Smooth muscle cell (in vitro differentiated cells): Measurements from ENCODE around the gene CXCR6. TPM values are rescaled to one million over a fixed set of nuclear protein-coding genes. Genes with fewer than 3 reads are reported as not detected.

Experiments used
- DNase-seq: peaks from one replicate; lab custom pipeline; 2025; ENCODE audit not compliant: unreplicated experiment; lab: John Stamatoyannopoulos, UW
- H2AFZ ChIP-seq: fragments of 200-600 bp; sonication (generic); 2 replicates; pipeline ENCODE4 v1.6.0; 2016; ENCODE audit warnings: antibody characterized with exemption, low read depth, mild to moderate bottlenecking
- H3F3A ChIP-seq: fragments of 200-600 bp; sonication (generic); 2 replicates; pipeline ENCODE4 v1.6.0; 2017; ENCODE audit warnings: antibody characterized with exemption, low read depth
- H3K27ac ChIP-seq: fragments of 200-600 bp; sonication (generic); 2 replicates; pipeline ENCODE4 v1.5.1; 2016; ENCODE audit warnings: low read depth, mild to moderate bottlenecking
- H3K27me3 ChIP-seq: fragments of 200-600 bp; sonication (generic); 2 replicates; pipeline ENCODE4 v1.6.1; 2016; ENCODE audit warnings: low read depth, mild to moderate bottlenecking
- H3K36me3 ChIP-seq: fragments of 200-600 bp; sonication (generic); 2 replicates; pipeline ENCODE4 v1.5.1; 2016; ENCODE audit warnings: low read depth
- H3K4me1 ChIP-seq: fragments of 200-600 bp; sonication (generic); 2 replicates; pipeline ENCODE4 v1.5.1; 2016; ENCODE audit warnings: low read depth
- H3K4me2 ChIP-seq: fragments of 200-600 bp; sonication (generic); 2 replicates; pipeline ENCODE4 v1.6.0; 2016; ENCODE audit warnings: mild to moderate bottlenecking
- H3K4me3 ChIP-seq: fragments of 200-600 bp; sonication (generic); 2 replicates; pipeline ENCODE4 v1.5.1; 2016; ENCODE audit warnings: mild to moderate bottlenecking
- H3K79me2 ChIP-seq: fragments of 200-600 bp; sonication (generic); 2 replicates; pipeline ENCODE4 v1.6.0; 2016; ENCODE audit warnings: low read depth, mild to moderate bottlenecking
- H3K9ac ChIP-seq: fragments of 200-600 bp; sonication (generic); 2 replicates; pipeline ENCODE4 v1.6.0; 2016; ENCODE audit warnings: low read depth
- H3K9me3 ChIP-seq: fragments of 200-600 bp; sonication (generic); replicated peaks from 2 replicates; pipeline ENCODE4 v1.5.1; 2016; ENCODE audit warnings: low read depth
- H4K20me1 ChIP-seq: fragments of 200-600 bp; sonication (generic); 2 replicates; pipeline ENCODE4 v1.6.0; 2016; ENCODE audit warnings: low read depth
- CTCF ChIP-seq: fragments of 200-600 bp; sonication (generic); IDR thresholded peaks from 2 replicates; pipeline ENCODE4 v1.5.1; 2017; ENCODE audit warnings: borderline replicate concordance, mild to moderate bottlenecking, antibody characterized with exemption; ENCODE audit not compliant: insufficient read depth, poor library complexity, severe bottlenecking
- WGBS: methylation state at CpG from one replicate; pipeline ENCODE4 v1.1.7; 2016; ENCODE audit warnings: low lambda C conversion rate; 5-methylcytosine and 5-hydroxymethylcytosine counted together
- polyA plus RNA-seq: library from polyadenylated mRNA; unstranded; fragments of >200 nt; fragmentation: Nextera tagmentation; extraction: Ambion mirVana; gene quantifications from 2 replicates; pipeline ENCODE4 v1.2.1, GENCODE V29; 2016
- total RNA-seq: library from RNA; depleted of rRNA; stranded (reverse); fragments of >200 nt; gene quantifications from 2 replicates; pipeline ENCODE4 v1.2.3, GENCODE V29; 2014

CXCR6 gene
- total and polyA plus RNA-seq, 2 experiments from 2014 or later: 0.19 to 0.81 TPM

GRCh38 chr3:45962033-45962432 lies 18.8 kb downstream of the CXCR6 start:
- no peaks in the 10 kb centered on the region for H3K4me1 ChIP-seq
- H3K4me2 ChIP-seq: no peak overlapping the region
- H4K20me1 ChIP-seq: no peaks in the 10 kb centered on the region
- no peak for DNase-seq
- peaks cover 6% of the 10 kb centered on the region for H3K36me3 ChIP-seq
- no peak for TF ChIP-seq CTCF
- no peak overlapping the region for H3K27ac ChIP-seq
- H3F3A ChIP-seq: no peaks in the 10 kb centered on the region
- H2AFZ ChIP-seq: no peak overlapping the region
- 81% methylated on average over 5 of the region's 5 CpGs for WGBS
- H3K27me3 ChIP-seq: no peaks in the 10 kb centered on the region
- H3K9me3 ChIP-seq: no peaks in the 10 kb centered on the region
- no peaks in the 10 kb centered on the region for H3K79me2 ChIP-seq
- H3K9ac ChIP-seq: no peak overlapping the region
- no peak overlapping the region for H3K4me3 ChIP-seq

- H3K36me3 ChIP-seq: peaks cover 6% of the 10 kb centered on the region
- H3K9ac ChIP-seq: no peak overlapping the region
- no peak overlapping the region for H3K4me2 ChIP-seq
- TF ChIP-seq CTCF: no peak
- no peaks in the 10 kb centered on the region for H3K9me3 ChIP-seq
- no peak overlapping the region for H3K4me3 ChIP-seq
- no peaks in the 10 kb centered on the region for H3K27me3 ChIP-seq
- 98% methylated on average over 8 of the region's 8 CpGs for WGBS
- H3K79me2 ChIP-seq: no peaks in the 10 kb centered on the region
- no peak for DNase-seq
- H4K20me1 ChIP-seq: no peaks in the 10 kb centered on the region
- H2AFZ ChIP-seq: no peak overlapping the region
- no peak overlapping the region for H3K27ac ChIP-seq
- H3K4me1 ChIP-seq: no peaks in the 10 kb centered on the region
- H3F3A ChIP-seq: no peaks in the 10 kb centered on the region
These were observed 20.9 kb downstream of the CXCR6 start for GRCh38 chr3:45964139-45964538.

GRCh38 chr3:45965253-45965652 lies 22.0 kb downstream of the CXCR6 start:
- Histone ChIP-seq H3K9me3 (no peaks in the 10 kb centered on the region), H3K27ac (no peak overlapping the region), H3K4me1 (no peaks in the 10 kb centered on the region), H3K79me2 (no peaks in the 10 kb centered on the region), H4K20me1 (no peaks in the 10 kb centered on the region), H3K27me3 (no peaks in the 10 kb centered on the region), H3K4me2 (no peak overlapping the region), H2AFZ (no peak overlapping the region), H3K36me3 (peaks cover 6% of the 10 kb centered on the region), H3K4me3 (no peak overlapping the region), H3F3A (no peaks in the 10 kb centered on the region), H3K9ac (no peak overlapping the region)
- WGBS: 95% methylated on average over 4 of the region's 4 CpGs
- no peak for TF ChIP-seq CTCF
- DNase-seq: no peak

DNA sequence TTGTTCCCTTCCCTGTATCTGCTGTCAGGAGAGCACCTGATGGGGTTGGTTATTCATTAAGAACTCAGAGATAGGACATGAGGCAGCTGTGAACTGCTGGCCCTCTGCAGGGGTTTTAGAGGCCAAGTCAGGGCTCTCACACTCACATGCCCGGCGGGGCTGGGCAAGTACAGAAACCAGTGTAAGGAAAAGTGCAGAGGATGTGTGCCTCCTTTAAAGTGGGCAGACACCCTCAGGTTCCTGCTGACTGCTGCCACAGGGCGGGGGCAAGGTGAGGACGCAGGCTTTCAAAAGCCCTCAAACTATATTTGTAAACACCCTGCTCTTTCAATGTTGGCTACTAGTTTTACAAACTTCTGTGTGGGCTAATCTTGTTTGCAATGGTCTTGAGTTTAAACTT lies 22.4 kb downstream of the CXCR6 start:
- WGBS: 90% methylated on average over 4 of the region's 4 CpGs
- H3K4me1 ChIP-seq: no peaks in the 10 kb centered on the region
- H3K4me3 ChIP-seq: no peak overlapping the region
- no peaks in the 10 kb centered on the region for H3K79me2 ChIP-seq
- no peak for TF ChIP-seq CTCF
- no peak for DNase-seq
- no peak overlapping the region for H3K9ac ChIP-seq
- no peaks in the 10 kb centered on the region for H4K20me1 ChIP-seq
- H3K36me3 ChIP-seq: peaks cover 6% of the 10 kb centered on the region
- no peaks in the 10 kb centered on the region for H3K27me3 ChIP-seq
- no peaks in the 10 kb centered on the region for H3K9me3 ChIP-seq
- no peak overlapping the region for H3K4me2 ChIP-seq
- H3F3A ChIP-seq: no peaks in the 10 kb centered on the region
- no peak overlapping the region for H3K27ac ChIP-seq
- H2AFZ ChIP-seq: no peak overlapping the region
